Stimulated activated CD8-positive, alpha-beta memory T cell treated with anti-CD3 and anti-CD28 coated beads, Interleukin-7, amount 100 ng/mL, for 4 hours (primary cell): ENCODE data around the gene KCNJ9.

ENCODE experiments used
- DNase-seq, 2 donors: peaks; one replicate each; pipeline ENCODE4 v3.0.0-alpha.2; 2020; ENCODE audit warnings: low read depth in 2 of 2

The KCNJ9 gene

DNA sequence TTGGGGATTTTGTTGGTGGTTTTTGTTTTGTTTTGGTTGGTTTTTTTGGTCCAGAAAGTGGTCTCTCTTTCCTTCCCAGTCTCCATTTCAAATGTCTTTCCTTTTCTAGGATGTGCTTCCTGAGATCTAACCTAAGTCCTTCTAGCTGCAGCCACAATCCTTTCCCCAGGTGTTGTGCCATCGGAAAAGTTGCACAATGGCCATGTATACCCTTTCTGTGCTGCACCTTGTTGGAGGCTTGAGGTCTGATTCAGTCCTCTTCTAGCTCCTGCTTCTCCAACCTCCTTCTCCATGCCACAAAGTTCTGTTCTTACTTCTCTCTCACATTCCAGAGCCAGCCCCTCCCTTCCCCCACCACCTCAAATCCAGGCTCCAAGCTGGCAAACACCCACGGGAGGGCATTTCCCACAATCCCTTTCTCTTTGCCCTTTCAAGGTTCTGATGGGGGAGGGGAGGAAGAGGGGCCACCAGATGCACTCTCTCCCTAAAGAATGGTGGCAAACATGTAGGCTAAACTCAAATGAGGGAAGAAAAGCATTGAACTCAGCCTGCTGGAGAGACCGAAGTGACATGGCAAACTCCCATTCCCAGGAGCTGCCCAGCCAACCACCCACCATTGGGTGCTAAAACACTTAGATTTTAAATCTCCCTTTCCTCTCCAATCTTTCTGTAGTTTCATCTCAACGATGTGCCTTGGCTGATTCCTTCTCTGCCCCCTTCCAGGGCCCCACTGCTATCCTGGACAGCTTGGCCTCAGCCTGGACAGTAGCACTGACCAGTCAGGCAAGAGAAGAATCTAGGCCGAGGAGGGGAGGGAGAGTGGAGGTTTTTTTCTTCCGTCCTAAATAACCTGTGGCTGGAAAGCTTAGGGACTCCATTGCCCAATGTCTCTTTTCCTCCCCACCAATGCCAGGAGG is 14.3 kb upstream of the KCNJ9 start:
- no peak for DNase-seq

GRCh38 chr1:160068225-160068624 is 13.1 kb upstream of the KCNJ9 start:
- DNase-seq, result no peak

DNA sequence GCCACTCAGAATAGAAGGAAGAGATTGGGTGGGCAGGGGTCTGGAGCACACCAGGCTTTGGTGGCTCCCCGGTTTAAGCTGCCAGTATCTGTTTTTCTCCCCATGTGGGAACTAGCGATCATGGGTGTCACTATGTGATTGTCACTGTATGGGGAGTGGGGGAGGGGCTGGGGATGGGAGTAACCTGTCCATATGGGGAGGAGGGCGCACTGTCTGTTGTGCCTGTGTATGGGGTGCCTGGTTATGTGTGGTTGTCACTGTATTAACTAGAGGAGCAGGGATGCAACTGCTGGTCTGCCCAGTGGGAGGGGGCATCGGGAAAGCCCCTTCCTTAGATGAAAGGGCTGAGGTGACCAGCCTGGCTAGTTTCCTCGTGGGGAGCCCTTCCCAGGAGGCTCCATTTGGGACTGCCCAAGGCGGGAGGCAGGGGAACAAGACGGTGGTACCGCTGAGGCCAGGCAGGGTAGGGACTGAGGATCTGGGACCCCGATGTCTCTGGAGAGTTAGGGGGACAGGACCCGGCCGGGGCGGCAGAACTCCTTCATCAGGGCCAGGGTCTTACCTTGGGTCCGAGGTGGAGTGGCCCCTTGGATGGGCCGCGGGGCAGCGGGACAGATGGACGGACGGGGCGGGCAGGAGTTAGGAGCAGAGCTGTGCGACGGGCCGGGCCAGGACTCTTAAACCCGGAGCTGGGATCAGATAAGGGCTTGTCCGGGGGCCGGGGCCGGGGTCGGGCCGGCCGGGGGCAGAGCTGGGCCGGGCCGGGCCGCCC is 11.7 kb upstream of the KCNJ9 start, which contains the start of gene KCNJ10:
TSS of gene KCNJ10 (minus strand) at position 701 of the 772 bp plus-strand sequence. CDS start 27,628 bp downstream, outside the sequence.
- no peak for DNase-seq

DNA sequence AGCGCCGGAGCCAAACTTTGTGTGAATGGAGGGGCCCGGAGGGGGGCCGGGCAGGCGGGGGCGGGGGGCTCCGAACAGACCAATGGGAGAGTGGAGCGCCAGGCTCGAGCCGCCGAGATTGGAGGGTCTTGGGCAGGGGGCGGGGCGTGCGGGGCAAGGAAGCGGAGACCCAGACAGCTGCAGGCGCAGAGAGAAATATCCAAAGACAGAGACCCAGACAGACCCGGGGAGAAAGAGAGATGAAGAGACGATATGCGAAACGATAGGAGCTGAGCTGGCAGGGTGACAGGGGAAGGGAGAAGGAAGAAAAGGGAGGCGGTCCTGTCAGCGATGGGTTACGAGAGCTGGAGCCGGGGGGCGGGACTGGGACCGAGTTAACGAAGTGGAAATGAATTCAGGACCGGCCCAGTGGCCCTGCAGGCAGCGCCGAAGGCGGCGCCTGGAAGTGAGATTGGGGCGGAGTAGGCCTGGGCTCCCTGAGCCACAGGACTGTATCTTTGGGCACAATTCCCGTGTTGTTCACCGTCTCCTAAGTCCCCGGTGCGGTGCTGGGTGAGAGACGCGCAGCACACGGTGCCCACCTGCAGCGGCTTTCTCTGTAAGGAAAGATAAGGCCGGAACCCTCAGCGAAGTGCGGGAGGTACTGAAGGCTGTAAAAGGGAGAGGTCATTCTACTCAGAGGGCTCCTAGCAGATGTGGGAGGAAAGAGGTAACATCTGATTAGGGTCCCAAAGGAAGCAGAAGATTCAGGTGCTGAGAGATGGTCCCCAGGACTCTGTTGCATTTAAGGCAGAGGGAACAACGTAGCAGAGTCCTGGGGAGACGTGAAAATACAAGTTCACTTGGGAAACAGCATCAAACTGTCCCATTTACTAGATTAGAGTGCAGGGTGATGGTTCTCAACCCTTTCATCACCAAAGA is 10.8 kb upstream of the KCNJ9 start:
- peak; percentile 57 to 75 for DNase-seq

DNA sequence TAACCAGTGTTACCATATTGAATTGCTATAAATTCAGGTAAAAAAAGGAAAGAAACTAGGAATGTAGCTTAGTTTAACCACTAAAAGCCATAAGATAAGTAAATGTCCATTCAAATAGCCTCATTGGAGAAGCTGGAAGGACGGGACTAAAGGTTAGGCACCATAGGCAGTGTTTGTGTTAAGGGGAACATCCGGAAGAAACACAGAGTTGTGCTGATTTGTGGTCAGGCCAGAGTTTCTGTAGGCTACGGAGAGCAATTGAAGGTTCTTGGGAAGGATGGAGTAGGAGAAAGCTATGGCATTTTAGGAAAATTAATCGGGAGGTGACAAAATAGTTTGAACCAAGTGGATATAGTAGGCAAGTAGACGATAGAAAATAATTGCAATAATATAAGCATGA is 10.0 kb upstream of the KCNJ9 start:
- no peak for DNase-seq

DNA sequence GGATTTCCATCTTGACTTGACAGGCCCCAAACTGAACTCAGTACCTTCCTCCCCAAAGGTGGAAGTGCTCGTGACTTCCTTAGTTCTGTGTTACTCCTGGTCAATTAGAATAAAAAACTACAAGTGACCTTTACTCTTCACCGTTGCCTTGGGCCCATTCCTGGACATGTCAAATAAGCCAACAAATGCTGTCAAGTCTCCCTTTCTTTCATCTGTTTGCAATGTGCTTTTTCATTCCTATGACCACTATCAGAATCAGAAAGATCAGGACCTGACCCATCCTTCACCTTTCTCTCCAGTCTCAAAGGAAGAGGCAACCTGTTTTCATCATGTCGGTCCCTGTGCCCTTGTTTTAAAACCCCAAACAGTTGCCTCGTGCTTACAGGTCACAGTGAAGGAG is 6.5 kb upstream of the KCNJ9 start:
- no peak for DNase-seq

DNA sequence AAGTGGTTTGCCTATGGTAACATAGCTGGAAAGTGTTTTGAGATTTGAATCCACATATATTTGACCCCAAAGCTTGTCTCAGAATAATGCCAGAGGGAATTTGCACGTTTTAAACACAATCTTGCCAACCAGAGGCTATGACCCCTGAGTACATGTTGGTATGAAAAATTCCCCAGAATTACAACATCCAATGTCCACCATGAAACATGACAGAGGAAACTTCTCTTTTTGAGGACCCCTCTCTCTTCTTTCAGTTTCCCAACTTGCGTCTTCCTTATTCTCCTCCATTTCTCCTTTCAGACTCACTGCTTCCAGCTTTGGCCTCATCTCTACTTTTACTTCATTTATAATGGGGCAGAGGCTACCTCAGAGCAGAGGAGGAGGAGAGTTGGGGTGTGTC is 5.5 kb upstream of the KCNJ9 start:
- no peak for DNase-seq

GRCh38 chr1:160076295-160076694 is 5.0 kb upstream of the KCNJ9 start:
- no peak for DNase-seq

DNA sequence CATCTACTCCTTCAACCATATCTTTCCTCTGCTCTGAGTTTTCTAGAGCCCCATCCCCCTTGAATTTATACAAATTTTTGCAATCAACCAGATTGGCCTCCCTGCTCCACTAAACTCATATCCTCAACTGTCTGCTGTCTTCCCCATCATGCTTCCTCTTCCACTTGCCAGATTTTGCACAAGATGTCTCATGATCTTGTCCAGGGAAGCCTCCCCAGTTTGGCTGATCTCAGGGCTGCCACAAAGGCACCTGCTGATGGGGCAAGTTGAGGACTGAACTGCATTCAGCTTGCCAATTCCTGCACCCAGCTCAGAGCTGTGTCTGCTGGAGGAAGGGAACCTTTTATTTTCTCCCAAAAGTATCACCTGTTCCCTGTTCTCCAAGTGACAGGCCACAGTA is 3.9 kb upstream of the KCNJ9 start:
- DNase-seq, result no peak

DNA sequence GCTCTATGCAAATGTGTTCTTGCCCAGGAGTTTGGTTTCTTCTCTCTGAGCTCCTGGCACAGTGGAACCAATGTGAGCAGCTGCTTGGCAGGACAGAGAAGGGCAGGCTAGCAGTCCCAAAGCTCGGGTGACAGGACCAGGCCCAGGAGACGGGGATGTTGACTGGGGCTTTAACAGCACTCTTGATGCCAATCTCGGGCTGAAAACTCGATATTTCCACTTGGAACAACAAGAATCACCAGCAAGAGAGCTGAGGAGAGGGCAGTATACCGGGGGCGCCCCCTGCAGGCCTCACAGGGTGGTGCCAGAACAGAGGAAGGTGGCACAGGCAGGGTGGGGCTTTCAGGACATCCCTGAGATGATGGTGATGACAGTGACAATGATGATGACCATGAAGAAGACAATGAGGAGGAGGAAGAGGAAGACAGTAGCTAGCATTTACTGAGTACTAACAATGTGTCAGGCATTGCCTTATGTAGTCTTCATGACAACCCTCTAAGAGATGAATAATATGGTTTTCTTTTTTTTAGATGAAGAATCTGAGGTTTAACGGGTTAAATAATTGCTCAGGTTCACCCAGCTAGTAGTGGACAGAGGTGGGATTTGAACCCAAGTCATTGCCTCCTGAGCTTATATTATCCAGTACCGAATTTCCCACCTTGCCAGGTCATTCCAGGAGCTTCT is 2.7 kb upstream of the KCNJ9 start:
- no peak for DNase-seq

- no peak for DNase-seq
Measured at GRCh38 chr1:160079448-160079847, 1.9 kb upstream of the KCNJ9 start.

DNA sequence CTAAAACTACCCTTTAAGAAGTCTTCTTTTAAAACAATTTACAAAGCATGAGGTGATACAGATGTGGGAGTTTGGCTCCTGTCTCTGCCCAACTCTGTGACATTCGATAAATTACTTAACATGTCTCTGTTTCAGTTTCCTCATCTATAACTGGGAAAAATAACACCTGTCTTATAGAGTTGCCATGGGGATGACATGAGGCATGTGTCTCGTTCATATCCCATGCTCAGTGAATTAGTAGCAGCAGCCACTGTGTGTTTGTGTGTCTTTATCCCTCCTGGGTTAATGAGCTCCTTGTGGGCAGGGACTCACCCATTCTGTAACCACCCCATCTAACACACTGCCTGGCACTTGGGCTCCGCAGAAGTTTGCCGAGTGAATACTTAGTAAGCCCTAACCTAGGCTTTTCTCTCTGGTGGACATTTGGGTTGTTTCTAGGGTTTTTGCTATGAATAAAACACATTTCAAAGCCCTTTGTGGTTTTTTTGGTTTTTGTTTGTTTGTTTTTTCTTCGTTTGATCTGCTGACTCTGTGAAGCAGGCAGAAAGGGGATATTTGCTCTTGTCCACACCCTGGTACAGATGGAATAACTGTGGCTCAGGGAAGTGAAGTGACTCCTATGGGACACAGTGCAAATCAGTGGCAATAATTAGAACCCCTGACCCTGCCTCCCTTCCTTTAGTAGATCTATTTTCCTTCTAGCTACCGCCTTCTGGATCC is 797 bp upstream of the KCNJ9 start:
- no peak for DNase-seq

GRCh38 chr1:160082487-160082886 is 1.1 kb downstream of the KCNJ9 start:
- no peak for DNase-seq

DNA sequence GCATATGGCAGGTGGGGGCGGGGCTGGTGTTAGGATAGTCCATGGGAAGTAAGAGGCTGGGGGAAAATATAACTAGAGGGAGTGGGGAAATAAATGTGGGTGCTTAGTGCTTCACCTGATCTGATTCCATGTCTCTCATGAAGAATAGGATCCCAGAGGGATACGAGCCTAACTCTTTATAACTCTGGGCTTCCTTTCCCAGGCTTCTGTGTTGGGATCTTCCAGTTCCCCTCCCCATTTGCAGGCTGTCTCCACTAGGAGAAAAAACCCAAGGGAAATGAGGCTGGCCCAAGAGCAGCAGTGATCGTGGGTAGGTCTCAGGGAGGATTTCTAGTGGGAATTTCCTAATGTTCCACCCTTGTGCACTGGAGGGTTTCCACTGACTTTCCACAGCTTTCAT is 1.6 kb downstream of the KCNJ9 start:
- no peak for DNase-seq

GRCh38 chr1:160083968-160084770 is 2.8 kb downstream of the KCNJ9 start:
- peak; percentile 35 to 62 for DNase-seq

- DNase-seq, result no peak
Measured at GRCh38 chr1:160084771-160085321, 3.5 kb downstream of the KCNJ9 start.

DNA sequence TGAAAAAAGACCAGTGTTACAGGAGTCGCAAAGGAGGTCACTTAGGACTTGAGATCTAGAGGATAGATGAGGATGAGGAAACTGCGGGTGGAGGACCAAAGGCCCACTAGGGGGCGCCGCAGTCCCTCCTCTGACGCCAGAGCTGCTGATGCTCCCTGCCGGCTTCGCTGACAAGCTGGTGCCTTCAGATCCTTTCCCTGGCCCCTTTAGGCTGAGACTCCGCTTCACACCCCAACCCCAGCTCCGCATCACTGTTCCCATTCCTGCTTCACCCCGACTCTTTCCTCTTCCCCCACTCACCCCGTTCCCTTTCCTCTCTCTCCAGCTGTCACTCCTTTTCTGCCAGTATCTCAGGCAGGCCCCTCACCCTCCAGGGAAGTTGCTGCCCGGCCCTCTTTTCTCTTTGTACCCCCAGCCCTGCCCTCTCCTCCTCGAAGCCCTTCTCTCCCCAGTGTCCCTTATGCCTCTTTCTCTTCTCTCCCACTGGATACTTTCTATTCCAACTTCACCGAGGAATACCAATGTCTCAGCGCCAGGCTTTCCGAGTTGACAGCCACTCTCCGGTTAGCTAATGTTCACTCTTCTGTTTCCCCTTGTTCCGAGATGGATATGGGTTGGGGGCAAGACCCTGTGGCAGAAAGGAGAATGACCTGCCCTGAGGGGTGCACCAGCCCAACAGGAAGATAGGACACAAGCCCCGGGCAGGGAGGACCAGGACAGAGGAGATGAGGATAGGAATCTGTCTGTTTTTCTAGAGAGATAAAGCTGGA is 4.5 kb downstream of the KCNJ9 start:
- peak; percentile 52 to 61 for DNase-seq

DNA sequence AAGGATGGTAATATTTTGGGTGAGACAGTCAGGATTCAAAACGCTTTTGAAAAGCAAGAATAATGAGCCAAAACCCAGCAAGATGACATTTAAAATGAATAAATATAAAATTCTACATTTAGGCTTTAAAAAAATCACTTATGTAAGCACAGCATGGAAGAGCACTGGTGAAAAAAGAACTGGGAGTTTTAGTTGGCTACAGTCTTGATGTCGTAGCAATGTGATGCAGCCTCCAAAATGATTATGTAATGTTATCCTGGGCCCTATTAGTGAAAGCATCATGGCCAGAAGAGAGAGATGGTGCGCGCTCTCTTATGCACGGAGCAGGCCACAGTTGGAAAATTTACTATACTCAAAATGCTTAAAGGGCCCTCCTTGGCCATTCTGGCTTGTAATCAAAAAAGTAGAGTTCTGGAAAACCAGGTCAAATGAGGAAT is 5.1 kb downstream of the KCNJ9 start:
- no peak for DNase-seq
